NB4 (cell line): ENCODE measurements around the gene NEK5.

Experiments
- CTCF ChIP-seq: IDR thresholded peaks from one replicate; pipeline ENCODE4 v1.5.1; 2012; ENCODE audit warnings: low read depth, low read length
- MAX ChIP-seq: IDR thresholded peaks from 2 replicates; pipeline ENCODE4 v1.6.1; 2011; ENCODE audit warnings: low read depth, low read length
- POLR2A ChIP-seq: IDR thresholded peaks from 2 replicates; pipeline ENCODE4 v1.6.1; 2011; ENCODE audit warnings: mild to moderate bottlenecking; ENCODE audit not compliant: insufficient read length; ENCODE audit errors: extremely low read depth

GRCh38 chr13:52137489-52137888, 8.6 kb upstream of the NEK5 start:
- TF ChIP-seq CTCF (no peak), POLR2A (no peak), MAX (no peak)
